SK-N-SH (cell line): ENCODE data around the gene CAV3. TPM values are rescaled to one million over a fixed set of nuclear protein-coding genes. Genes with fewer than 3 reads are reported as not detected.

Experiments used
- CTCF ChIA-PET: fragments of 300-600, 350-600 bp; formaldehyde crosslinking; extraction: SDS; loops from one replicate; lab custom pipeline; 2021; lab: Yijun Ruan, JAX
- POLR2A ChIA-PET: fragments of 350-600 bp; sonication (Branson Sonifier 250); formaldehyde crosslinking; extraction: SDS; loops from one replicate; lab custom pipeline; 2020; ENCODE audit warnings: antibody characterized with exemption, inconsistent platforms; lab: Yijun Ruan, JAX
- DNase-seq: peaks from one replicate; pipeline ENCODE4 v3.0.0; 2012
- H2AFZ ChIP-seq: fragments of 200-600 bp; sonication (generic); 2 replicates; pipeline ENCODE4 v1.8.1; 2016; ENCODE audit warnings: antibody characterized with exemption, mild to moderate bottlenecking, low read depth
- H3F3A ChIP-seq: fragments of 200-600 bp; sonication (generic); replicated peaks from 2 replicates; pipeline ENCODE3; 2016; ENCODE audit warnings: antibody characterized with exemption, mild to moderate bottlenecking; ENCODE audit not compliant: insufficient read depth
- H3K27ac ChIP-seq, 2 experiments: fragments of 200-500 bp in 1 of 2; fragments of 200-600 bp in 1 of 2; sonication (Bioruptor generic) in 1 of 2; sonication (generic), shearing (Covaris generic) in 1 of 2; 2 replicates each; pipeline versions ENCODE4 v1.5.1 to v1.6.1; 2014 to 2016; ENCODE audit warnings: low read depth in 2 of 2, inconsistent platforms in 1 of 2, low read length in 1 of 2, mild to moderate bottlenecking in 1 of 2, mixed read lengths in 1 of 2
- H3K27me3 ChIP-seq: fragments of 200-600 bp; sonication (generic), shearing (Covaris generic); 2 replicates; pipeline ENCODE4 v1.6.1; 2016; ENCODE audit warnings: mixed run types; ENCODE audit not compliant: insufficient read depth
- H3K36me3 ChIP-seq, 2 experiments: fragments of 200-500 bp in 1 of 2; fragments of 200-600 bp in 1 of 2; sonication (Bioruptor generic) in 1 of 2; sonication (generic) in 1 of 2; replicated peaks in 1 of 2; 2 replicates each; pipeline versions ENCODE3 to v1.5.1; 2014 to 2016; ENCODE audit warnings: low read length in 1 of 2, mild to moderate bottlenecking in 1 of 2; ENCODE audit not compliant: insufficient read depth in 2 of 2, control insufficient read depth in 1 of 2
- H3K4me1 ChIP-seq, 2 experiments: fragments of 200-500 bp in 1 of 2; fragments of 200-600 bp in 1 of 2; sonication (Bioruptor generic) in 1 of 2; sonication (generic), shearing (Covaris generic) in 1 of 2; 2 replicates each; pipeline versions ENCODE4 v1.5.1 to v1.6.1; 2014 to 2016; ENCODE audit warnings: low read depth in 1 of 2, low read length in 1 of 2, mixed run types in 1 of 2; ENCODE audit not compliant: insufficient read depth in 2 of 2, control insufficient read depth in 1 of 2
- H3K4me2 ChIP-seq: fragments of 200-600 bp; sonication (generic), shearing (Covaris generic); 2 replicates; pipeline ENCODE4 v1.6.1; 2017; ENCODE audit warnings: mixed run types
- H3K4me3 ChIP-seq, 2 experiments: fragments of 200-500 bp in 1 of 2; fragments of 200-600 bp in 1 of 2; sonication (Bioruptor generic) in 1 of 2; sonication (generic), shearing (Covaris generic) in 1 of 2; 2 replicates each; pipeline versions ENCODE4 v1.5.1 to v1.8.1; 2014 to 2016; ENCODE audit warnings: low read depth in 2 of 2, inconsistent platforms in 1 of 2, low read length in 1 of 2, mild to moderate bottlenecking in 1 of 2, mixed read lengths in 1 of 2, moderate library complexity in 1 of 2
- H3K79me2 ChIP-seq: fragments of 200-600 bp; sonication (generic); 2 replicates; pipeline ENCODE4 v1.8.1; 2017; ENCODE audit warnings: mild to moderate bottlenecking; ENCODE audit not compliant: insufficient read depth
- H3K9ac ChIP-seq: fragments of 200-600 bp; sonication (generic); 2 replicates; pipeline ENCODE4 v1.6.1; 2017; ENCODE audit warnings: mixed run types
- H3K9me2 ChIP-seq: fragments of 200-600 bp; sonication (generic); 2 replicates; pipeline ENCODE4 v1.6.1; 2017; ENCODE audit warnings: mixed run types
- H3K9me3 ChIP-seq: fragments of 200-600 bp; sonication (generic); 2 replicates; pipeline ENCODE4 v1.6.1; 2017; ENCODE audit warnings: mixed run types, mild to moderate bottlenecking, moderate library complexity
- H4K20me1 ChIP-seq: fragments of 200-600 bp; sonication (generic); 2 replicates; pipeline ENCODE4 v1.6.1; 2017; ENCODE audit warnings: mild to moderate bottlenecking, mixed run types; ENCODE audit not compliant: insufficient read depth
- EZH2phosphoT487 ChIP-seq: fragments of 200-600 bp; sonication (generic); IDR thresholded peaks from 2 replicates; pipeline ENCODE4 v1.6.1; 2017; ENCODE audit warnings: low read depth, mixed run types, mild to moderate bottlenecking, antibody characterized with exemption, moderate library complexity, borderline replicate concordance
- FOXJ3 ChIP-seq: sonication (generic); formaldehyde crosslinking; IDR thresholded peaks from 2 replicates; pipeline ENCODE4 v1.5.1; 2020; ENCODE audit warnings: mild to moderate bottlenecking, missing genetic modification reagents
- FOXM1 ChIP-seq: IDR thresholded peaks from 2 replicates; pipeline ENCODE4 v1.4.0; 2012; ENCODE audit warnings: low read depth, mild to moderate bottlenecking
- GABPA ChIP-seq: IDR thresholded peaks from 2 replicates; pipeline ENCODE4 v1.4.0; 2012; ENCODE audit warnings: low read depth, mild to moderate bottlenecking
- JUND ChIP-seq: IDR thresholded peaks from 2 replicates; pipeline ENCODE4 v1.4.0; 2012
- MEF2A ChIP-seq: IDR thresholded peaks from 2 replicates; pipeline ENCODE4 v1.4.0; 2012; ENCODE audit warnings: low read depth, borderline replicate concordance
- MXI1 ChIP-seq: IDR thresholded peaks from 2 replicates; pipeline ENCODE4 v1.6.1; 2012; ENCODE audit warnings: mild to moderate bottlenecking, low read depth, low read length, improper control_type of control experiment
- NRF1 ChIP-seq: IDR thresholded peaks from 2 replicates; pipeline ENCODE4 v1.6.1; 2012; ENCODE audit warnings: low read depth, mild to moderate bottlenecking, low read length
- SIN3A ChIP-seq: IDR thresholded peaks from 2 replicates; pipeline ENCODE4 v1.6.1; 2012; ENCODE audit warnings: low read depth, mild to moderate bottlenecking, low read length, moderate library complexity, borderline replicate concordance
- SMC3 ChIP-seq: IDR thresholded peaks from 2 replicates; pipeline ENCODE4 v1.6.1; 2012; ENCODE audit warnings: low read depth, low read length, improper control_type of control experiment
- TAF1 ChIP-seq: IDR thresholded peaks from 2 replicates; pipeline ENCODE4 v1.6.1; 2012; ENCODE audit warnings: low read depth, mild to moderate bottlenecking, low read length, moderate library complexity, borderline replicate concordance
- TCF12 ChIP-seq: IDR thresholded peaks from 2 replicates; pipeline ENCODE4 v1.4.0; 2012
- TEAD4 ChIP-seq: IDR thresholded peaks from 2 replicates; pipeline ENCODE4 v1.4.0; 2012; ENCODE audit warnings: mild to moderate bottlenecking, borderline replicate concordance; ENCODE audit not compliant: insufficient read depth
- YY1 ChIP-seq: IDR thresholded peaks from 2 replicates; pipeline ENCODE4 v1.4.0; 2012; ENCODE audit warnings: low read depth, mild to moderate bottlenecking
- WGBS: methylation state at CpG from one replicate; pipeline ENCODE4 v1.1.6; 2017; ENCODE audit warnings: low lambda C conversion rate; 5-methylcytosine and 5-hydroxymethylcytosine counted together
- polyA plus RNA-seq, 3 experiments: library from polyadenylated mRNA; depleted of rRNA; stranded (reverse); fragments of >200 nt; gene quantifications; 2 replicates each; pipeline ENCODE4 v1.2.3, GENCODE V29; 2012
- TF ChIP-seq, protein P1 (sequence below): fragments of 150-350 bp; IDR thresholded peaks from 2 replicates; pipeline ENCODE4 v1.6.1; 2017; ENCODE audit warnings: antibody characterized with exemption, low read length, low read depth, borderline replicate concordance
- TF ChIP-seq, protein P2 (sequence below): IDR thresholded peaks from 2 replicates; pipeline ENCODE4 v1.4.0; 2012; ENCODE audit warnings: low read depth

Gene CAV3
- polyA plus RNA-seq, 1 of the 3 experiments (the other 2 are of a cell fraction) = not detected

DNA sequence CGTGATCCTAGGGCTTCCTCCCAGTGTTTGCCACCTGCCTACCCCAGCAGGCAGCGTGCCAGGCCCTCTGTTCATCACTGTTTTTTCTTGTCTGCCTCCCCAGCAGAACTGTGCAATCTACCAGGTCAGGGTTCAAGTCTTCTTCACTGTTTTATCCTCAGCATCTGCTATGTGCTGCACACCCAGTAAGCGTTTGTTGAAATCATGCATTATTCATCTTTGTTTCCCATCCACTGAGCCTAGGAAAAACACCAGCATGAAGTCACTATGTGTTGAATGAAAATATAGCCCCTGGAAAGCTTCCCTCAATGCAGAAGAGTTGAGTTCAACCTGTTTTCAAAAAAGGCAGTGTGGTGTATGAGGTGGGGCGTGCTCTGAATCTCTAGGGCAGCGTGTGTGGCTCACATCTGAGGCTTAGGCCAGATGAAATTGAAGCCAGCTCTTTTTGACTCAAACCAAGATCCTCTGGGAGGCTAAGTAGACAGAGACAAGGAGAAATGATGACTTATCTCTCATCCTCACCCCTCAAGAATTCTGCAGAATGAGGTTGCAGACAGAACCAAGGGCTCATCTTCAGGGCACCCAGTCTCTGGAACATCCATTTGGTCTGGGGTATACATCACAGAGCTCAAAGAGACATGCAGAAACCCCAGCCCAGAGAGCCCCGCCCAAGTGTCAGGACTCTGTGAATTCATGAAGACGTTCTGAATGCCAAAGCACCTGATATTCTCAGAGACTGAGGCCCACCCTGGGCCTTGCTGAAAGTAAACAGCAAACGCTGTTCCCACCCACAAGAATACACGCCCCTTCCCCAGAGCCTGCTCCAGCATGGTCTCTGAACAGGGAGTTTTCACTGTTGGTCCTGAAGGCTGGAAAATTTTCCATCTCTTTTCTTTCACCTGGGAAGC, 5.7 kb upstream of the CAV3 start:
- WGBS = 76% methylated on average over 6 of the region's 9 CpGs
- H3K4me1 ChIP-seq = no peaks in the 10 kb centered on the region; a peak in 1 of 4 replicates
- H3K27me3 ChIP-seq = no peaks in the 10 kb centered on the region
- POLR2A ChIA-PET = no interaction called here
- CTCF ChIA-PET = interaction anchor here (1.5 kb wide), 1 partner anchor 64 kb away, joined by 4 read pairs; no protein-coding TSS in a partner anchor
- no peaks in the 10 kb centered on the region for H3F3A ChIP-seq
- H3K79me2 ChIP-seq = no peaks in the 10 kb centered on the region
- no peak overlapping the region for H3K4me3 ChIP-seq
- H3K4me2 ChIP-seq = no peak overlapping the region
- TF ChIP-seq SMC3 (no peak), MEF2A (no peak), TCF12 (no peak), TEAD4 (no peak), FOXM1 (no peak), SIN3A (no peak), FOXJ3 (CRISPR knock-in tag) (no peak), YY1 (no peak)
- TF ChIP-seq, protein P1, sequence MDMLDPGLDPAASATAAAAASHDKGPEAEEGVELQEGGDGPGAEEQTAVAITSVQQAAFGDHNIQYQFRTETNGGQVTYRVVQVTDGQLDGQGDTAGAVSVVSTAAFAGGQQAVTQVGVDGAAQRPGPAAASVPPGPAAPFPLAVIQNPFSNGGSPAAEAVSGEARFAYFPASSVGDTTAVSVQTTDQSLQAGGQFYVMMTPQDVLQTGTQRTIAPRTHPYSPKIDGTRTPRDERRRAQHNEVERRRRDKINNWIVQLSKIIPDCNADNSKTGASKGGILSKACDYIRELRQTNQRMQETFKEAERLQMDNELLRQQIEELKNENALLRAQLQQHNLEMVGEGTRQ = no peak
- no peak overlapping the region for H3K27ac ChIP-seq
- no peak overlapping the region for H3K9ac ChIP-seq
- H2AFZ ChIP-seq = no peak overlapping the region
- no peaks in the 10 kb centered on the region for H4K20me1 ChIP-seq
- no peak for DNase-seq
- no peaks in the 10 kb centered on the region for H3K9me2 ChIP-seq
- H3K9me3 ChIP-seq = no peaks in the 10 kb centered on the region
- H3K36me3 ChIP-seq = no peaks in the 10 kb centered on the region

DNA sequence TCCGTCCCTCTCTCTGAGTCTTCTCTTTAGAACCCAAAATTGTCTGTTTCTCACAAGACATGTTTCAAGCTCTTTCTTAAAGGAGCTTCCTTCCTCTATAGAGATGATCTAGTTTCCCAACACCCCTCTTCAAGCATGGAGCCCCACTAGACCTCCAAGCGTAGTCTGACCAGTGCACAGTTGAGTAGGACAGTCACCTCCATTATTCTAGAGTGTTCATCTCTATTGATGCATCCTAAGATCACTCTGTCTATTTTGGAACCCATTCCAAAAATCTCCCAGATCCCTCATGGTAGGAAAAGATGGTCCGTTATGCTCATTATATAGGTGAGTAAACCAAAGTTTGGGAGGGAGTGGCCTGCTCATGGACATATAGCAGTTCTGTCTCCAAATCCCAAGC, 4.1 kb upstream of the CAV3 start:
- Histone ChIP-seq H2AFZ (no peak overlapping the region), H3F3A (no peaks in the 10 kb centered on the region)
- DNase-seq = no peak
- CTCF ChIA-PET = interaction anchor here (2.1 kb wide), 1 partner anchor 40 kb away, joined by 6 read pairs; the partner anchor contains the start of gene OXTR
- TF ChIP-seq NRF1 (no peak), GABPA (no peak), EZH2phosphoT487 (no peak), TCF12 (no peak), JUND (no peak), FOXM1 (no peak), TEAD4 (no peak), TAF1 (no peak), MXI1 (no peak)
- TF ChIP-seq, protein P2, sequence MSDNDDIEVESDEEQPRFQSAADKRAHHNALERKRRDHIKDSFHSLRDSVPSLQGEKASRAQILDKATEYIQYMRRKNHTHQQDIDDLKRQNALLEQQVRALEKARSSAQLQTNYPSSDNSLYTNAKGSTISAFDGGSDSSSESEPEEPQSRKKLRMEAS = no peak
- TF ChIP-seq, all 33 proteins: peak for 0
- Histone ChIP-seq H3K4me1 (no peaks in the 10 kb centered on the region; a peak in 1 of 4 replicates), H4K20me1 (no peaks in the 10 kb centered on the region), H3K4me2 (no peak overlapping the region), H3K27me3 (no peaks in the 10 kb centered on the region), H3K79me2 (no peaks in the 10 kb centered on the region), H3K9me2 (no peaks in the 10 kb centered on the region), H3K27ac (no peak overlapping the region), H3K9ac (no peak overlapping the region), H3K36me3 (no peaks in the 10 kb centered on the region), H3K9me3 (no peaks in the 10 kb centered on the region), H3K4me3 (no peak overlapping the region)
- POLR2A ChIA-PET = no interaction called here
- 82% methylated on average over 3 of the region's 3 CpGs for WGBS
